HG03520 (cell line): ENCODE data around the gene SLC17A9.

ENCODE experiments used
- ATAC-seq: cut with Tn5 transposase; IDR thresholded peaks from one replicate; pipeline ENCODE4 v1.9.1; 2021; ENCODE audit warnings: mild to moderate bottlenecking, moderate library complexity; ENCODE audit not compliant: unreplicated experiment

The SLC17A9 gene

DNA sequence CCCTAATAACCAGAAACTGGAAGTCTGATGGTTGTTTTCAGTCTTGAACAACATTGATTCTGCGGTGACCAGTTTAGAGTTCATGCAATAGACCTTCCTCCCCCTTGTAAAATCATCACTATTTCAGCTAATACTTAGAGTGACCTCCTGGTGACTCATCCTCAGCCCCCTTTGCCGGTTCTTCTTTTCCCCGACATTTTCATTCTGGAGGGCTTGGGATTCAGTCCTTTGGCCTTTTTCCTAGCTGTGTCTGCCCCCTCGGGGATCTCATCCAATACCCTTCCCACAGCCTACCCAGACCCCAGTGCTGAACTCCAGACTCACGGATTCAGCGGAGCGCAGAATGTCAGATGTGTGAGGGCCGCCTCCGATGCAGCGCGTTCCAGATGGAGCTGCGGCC, 61.8 kb downstream of the SLC17A9 start:
- ATAC-seq, result no peak

DNA sequence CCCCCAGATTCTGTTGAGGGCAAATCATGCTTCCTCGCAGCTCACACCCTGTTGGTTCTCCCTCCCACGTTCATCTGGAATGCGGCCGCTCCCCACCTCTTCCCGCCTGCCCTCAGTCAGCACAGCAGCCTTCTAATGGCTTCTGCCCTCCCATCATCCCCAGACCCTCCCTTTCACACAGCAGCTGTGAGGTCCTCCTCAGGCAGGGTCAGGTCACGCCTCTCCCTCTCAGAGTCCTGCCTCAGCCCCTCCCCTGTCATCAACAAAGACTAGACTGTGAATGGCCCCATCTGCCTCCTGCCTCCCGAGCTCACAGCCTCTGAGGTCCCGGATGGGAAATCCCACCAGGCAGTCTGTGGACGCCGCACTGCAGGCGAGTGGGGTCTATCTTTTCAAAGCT, 62.2 kb downstream of the SLC17A9 start:
- ATAC-seq, result no peak

DNA sequence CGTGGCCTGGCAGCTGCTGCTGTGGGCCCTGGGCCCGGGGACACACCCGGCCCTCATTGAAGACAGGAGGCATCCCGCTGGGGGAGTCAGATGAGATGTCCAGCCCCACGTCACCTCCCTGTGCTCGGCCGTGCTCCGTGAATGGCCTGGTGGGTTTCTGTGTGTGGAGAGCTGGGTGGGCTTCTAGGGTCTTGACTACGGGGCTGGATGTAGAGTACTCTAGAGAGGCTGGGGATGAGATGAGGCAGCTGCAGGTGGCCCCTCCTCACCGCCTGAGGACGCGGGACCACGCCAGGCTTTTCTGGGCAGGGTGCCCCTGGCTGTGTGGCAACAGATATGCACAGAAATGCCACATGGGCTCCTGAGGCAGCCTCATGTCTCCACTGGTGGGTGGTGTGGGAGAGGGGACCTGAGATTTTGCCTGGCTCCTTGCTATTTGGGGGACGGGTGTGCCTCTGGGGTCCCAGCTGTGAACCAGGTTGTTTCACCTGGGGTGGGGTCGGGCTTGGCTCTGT, 62.7 kb downstream of the SLC17A9 start:
- no peak for ATAC-seq

DNA sequence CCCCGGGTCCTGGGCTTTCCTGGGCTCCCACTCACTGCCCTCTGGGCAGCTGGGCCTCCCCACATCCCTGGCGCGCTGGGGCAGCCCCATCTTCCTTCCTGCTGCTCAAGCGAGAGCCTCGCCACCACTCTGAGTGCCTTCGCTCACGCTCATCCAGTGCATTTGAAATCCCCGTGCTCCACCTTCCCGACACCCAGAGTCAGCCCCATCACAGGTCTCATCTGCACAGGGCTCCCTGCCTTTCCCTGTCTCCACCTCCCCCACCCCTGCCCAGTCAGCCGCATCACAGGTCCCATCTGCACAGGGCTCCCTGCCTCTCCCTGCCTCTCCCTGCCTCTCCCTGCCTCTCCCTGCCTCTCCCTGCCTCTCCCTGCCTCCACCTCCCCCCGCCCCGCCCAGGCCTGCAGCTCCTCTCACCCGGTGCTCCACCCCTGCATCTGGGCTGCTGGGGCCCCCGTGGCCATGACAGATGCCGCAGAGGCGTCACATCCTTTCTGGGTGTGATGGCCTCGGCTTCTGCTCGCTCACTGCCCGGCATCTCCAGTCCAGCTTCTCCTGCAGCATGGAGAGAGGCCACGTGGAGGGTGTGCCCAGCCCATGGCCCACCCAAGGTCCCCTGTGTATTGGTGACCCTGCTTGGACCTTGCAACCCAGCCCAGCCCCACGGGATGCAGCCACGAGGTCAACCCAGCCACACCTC, 63.3 kb downstream of the SLC17A9 start:
- ATAC-seq, result no peak

DNA sequence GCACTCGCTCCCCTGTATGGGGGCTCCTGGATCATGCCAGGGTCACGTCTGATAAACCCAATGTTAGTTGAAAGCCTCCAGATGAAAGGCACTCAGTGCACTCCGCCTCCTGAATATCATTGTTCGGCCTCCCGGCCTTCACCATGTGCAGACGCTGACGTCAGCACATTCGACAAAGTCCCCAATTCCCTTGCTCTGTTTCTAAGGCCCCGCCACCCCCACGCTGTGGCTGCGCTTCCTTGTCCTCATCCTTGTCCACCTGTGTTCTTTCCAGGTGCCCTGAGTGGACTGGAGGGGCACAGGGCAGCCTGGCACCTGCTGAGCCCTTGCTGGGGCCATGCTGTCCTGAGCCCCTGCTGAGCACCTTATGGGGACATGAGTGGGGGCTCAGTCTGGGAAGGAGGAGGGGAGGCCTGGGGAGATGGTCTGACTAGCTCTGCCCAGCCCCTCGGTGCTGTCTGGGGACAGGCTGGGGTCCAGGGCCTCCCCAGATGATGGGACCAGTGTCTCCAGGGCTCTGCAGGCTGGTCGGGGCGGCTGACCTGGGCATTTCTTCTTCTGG, 64.1 kb downstream of the SLC17A9 start:
- ATAC-seq, result no peak

DNA sequence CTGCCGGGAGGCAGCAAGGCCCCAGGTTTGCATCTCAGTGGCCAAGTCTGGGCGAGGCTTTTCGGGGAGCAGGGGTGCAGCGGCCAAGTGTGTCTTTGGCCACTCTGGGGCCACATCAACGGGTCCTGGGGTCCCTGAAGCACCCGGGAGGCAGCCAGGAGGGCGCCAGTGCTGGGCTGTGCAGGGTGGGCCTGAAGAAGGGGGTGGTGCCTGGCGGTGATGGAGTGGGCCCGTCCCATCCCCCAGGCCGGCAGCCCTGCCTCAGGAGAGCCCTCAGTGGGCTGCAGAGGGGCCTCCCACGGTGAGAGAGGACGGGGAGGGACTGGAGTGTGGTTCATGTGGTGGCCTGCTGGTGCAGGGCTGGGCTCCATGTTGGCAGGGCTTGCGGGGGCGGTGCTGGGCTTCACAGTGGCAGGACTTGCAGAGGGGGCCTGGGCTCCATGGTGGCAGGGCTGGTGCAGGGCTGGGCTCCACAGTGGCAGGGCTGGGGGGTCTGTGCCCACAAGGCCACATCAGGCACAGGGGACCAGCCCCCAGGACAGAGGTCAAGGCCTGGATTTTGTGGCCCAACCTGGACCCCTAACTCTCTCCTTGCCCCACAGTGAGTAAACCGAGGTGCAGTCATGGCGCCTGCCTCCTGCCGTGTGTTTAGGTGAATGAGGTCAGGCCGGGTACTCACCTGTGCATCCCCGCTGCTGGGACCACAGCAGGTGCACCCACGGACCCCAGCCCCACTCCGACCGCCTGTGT, 64.7 kb downstream of the SLC17A9 start:
- ATAC-seq, result no peak

DNA sequence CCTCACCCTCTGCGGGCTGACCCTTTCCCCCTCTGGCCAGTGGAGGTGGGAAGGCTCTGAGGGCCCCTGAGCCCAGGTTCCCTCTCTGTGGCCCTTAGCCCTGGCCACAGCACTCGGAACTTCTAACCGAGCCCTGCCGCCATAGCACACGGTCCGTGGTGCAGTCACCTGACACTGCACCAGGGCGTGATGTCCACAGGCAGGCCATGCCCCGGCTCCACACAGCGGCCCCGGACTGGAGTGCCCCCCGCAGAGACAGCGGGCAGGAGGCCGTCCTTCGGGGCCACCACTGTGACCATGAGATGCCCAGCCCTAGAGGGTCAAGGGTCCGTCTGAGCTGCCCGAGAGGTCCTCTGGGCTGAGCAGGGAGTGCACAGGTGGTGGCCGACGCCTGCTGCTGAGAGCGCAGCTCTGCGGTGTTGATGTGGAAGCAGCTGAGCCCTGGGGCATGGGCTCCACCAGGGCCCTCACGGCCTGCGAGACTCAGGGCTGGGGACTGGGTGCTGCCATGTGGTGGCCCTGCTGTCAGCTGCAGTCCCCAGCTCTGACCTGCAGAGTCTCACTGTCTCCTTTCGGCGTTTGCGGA, 65.4 kb downstream of the SLC17A9 start:
- no peak for ATAC-seq
